ENCODE measurements around the gene OAS1. TPM values are rescaled to one million over a fixed set of nuclear protein-coding genes. Genes with fewer than 3 reads are reported as not detected.

Gene OAS1
- total RNA-seq, 1 experiment from 2014 or later: 0.64 TPM

DNA sequence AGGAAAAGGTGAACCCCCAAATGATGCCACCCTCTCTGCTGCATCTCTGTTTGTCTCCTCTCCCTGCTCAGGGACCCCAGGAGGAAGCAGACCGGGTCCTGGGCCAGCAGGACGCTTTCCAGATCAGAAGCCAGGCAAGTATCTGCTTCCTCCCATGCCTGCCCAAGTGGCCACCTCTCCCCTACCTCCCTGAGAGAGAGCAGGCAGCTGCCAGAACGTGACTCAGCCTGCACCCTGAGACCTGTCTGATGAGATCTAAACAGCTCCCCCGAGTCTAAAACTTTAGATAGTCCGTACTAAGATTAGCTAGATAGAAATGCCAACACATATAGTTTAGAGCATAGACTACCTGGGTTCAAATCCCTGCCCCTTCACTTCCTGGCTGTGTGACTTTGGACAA lies 31.2 kb upstream of the OAS1 start:
- no peak for DNase-seq (ENCODE audit: low read depth, low spot score)
- no TSS peak for BruUV-seq (replicated peaks)
- H3K27ac ChIP-seq (ENCODE audit: low read depth, low read length): no peak overlapping the region
- TF ChIP-seq, protein P1, sequence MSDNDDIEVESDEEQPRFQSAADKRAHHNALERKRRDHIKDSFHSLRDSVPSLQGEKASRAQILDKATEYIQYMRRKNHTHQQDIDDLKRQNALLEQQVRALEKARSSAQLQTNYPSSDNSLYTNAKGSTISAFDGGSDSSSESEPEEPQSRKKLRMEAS (IDR thresholded peaks at IDR 0.05): no peak
- no peak for TF ChIP-seq REST (IDR thresholded peaks at IDR 0.05; ENCODE audit: low read depth)
- TF ChIP-seq SIN3A (IDR thresholded peaks at IDR 0.05; ENCODE audit: low read depth): no peak
- TF ChIP-seq CBX3 (IDR thresholded peaks at IDR 0.05; ENCODE audit: low read depth): no peak
- TF ChIP-seq ZFX (IDR thresholded peaks at IDR 0.05): no peak
- no peak for TF ChIP-seq JUND (IDR thresholded peaks at IDR 0.05)
- no peaks in the 10 kb centered on the region for H3K36me3 ChIP-seq (ENCODE audit: control insufficient read depth in 1 of 2, insufficient read depth in 2 of 2, low read length in 2 of 2)
- ATAC-seq: no peak
- ChIA-PET CTCF (no interaction called here), RAD21 (ENCODE audit: low non-redundant PET in 1 of 2, low total read pairs in 2 of 2, uncharacterized antibody in 2 of 2, unreplicated experiment in 2 of 2) (no interaction called here), POLR2A (no interaction called here)
- H3K9me3 ChIP-seq (ENCODE audit: control insufficient read depth in 1 of 2, insufficient read depth in 1 of 2, low read depth in 1 of 2, low read length in 2 of 2): no peaks in the 10 kb centered on the region
- H2AFZ ChIP-seq (ENCODE audit: low read depth, low read length, poor library complexity, severe bottlenecking): no peak overlapping the region
- peaks cover 95% of the 10 kb centered on the region for H3K27me3 ChIP-seq (ENCODE audit: insufficient read depth, low read length)
- intact Hi-C loops (cut with micrococcal nuclease): no loop called here
- no peaks in the 10 kb centered on the region for H4K20me1 ChIP-seq (ENCODE audit: insufficient read depth)
- no peaks in the 10 kb centered on the region for H3K79me2 ChIP-seq (ENCODE audit: insufficient read depth, low read length)
- no peak overlapping the region for H3K9ac ChIP-seq (ENCODE audit: low read length)
- no peak overlapping the region for H3K4me3 ChIP-seq (replicated peaks in 1 of 2; ENCODE audit: low read depth in 1 of 2, low read length in 2 of 2)
- no peak overlapping the region for H3K4me2 ChIP-seq (ENCODE audit: low read length)
- no peaks in the 10 kb centered on the region for H3K9me2 ChIP-seq (ENCODE audit: insufficient read depth)
- H3K4me1 ChIP-seq (ENCODE audit: control insufficient read depth in 1 of 2, insufficient read depth in 2 of 2, low read length in 2 of 2): no peaks in the 10 kb centered on the region

- H3K4me1 ChIP-seq (ENCODE audit: control insufficient read depth in 1 of 2, insufficient read depth in 2 of 2, low read length in 2 of 2): no peaks in the 10 kb centered on the region
- no peaks in the 10 kb centered on the region for H4K20me1 ChIP-seq (ENCODE audit: insufficient read depth)
- no peaks in the 10 kb centered on the region for H3K36me3 ChIP-seq (ENCODE audit: control insufficient read depth in 1 of 2, insufficient read depth in 2 of 2, low read length in 2 of 2)
- no peak overlapping the region for H3K4me3 ChIP-seq (replicated peaks in 1 of 2; ENCODE audit: low read depth in 1 of 2, low read length in 2 of 2)
- ChIA-PET POLR2A (no interaction called here), RAD21 (ENCODE audit: low non-redundant PET in 1 of 2, low total read pairs in 2 of 2, uncharacterized antibody in 2 of 2, unreplicated experiment in 2 of 2) (no interaction called here), CTCF (no interaction called here)
- TF ChIP-seq ELF1 (IDR thresholded peaks at IDR 0.05; ENCODE audit: borderline replicate concordance, low read depth): no peak
- no peak for TF ChIP-seq ATF3 (IDR thresholded peaks at IDR 0.05)
- TF ChIP-seq CEBPB (IDR thresholded peaks at IDR 0.05; ENCODE audit: low read depth): no peak
- no peak for TF ChIP-seq ZBTB33 (IDR thresholded peaks at IDR 0.05; ENCODE audit: extremely low read depth, insufficient replicate concordance, low read length)
- TF ChIP-seq SIN3A (IDR thresholded peaks at IDR 0.05; ENCODE audit: low read depth): no peak
- intact Hi-C loops (cut with micrococcal nuclease): no loop called here
- no peaks in the 10 kb centered on the region for H3K9me3 ChIP-seq (ENCODE audit: control insufficient read depth in 1 of 2, insufficient read depth in 1 of 2, low read depth in 1 of 2, low read length in 2 of 2)
- no peak for ATAC-seq
- H3K79me2 ChIP-seq (ENCODE audit: insufficient read depth, low read length): no peaks in the 10 kb centered on the region
- no peak overlapping the region for H3K9ac ChIP-seq (ENCODE audit: low read length)
- no TSS peak for BruUV-seq (replicated peaks)
- peaks cover 96% of the 10 kb centered on the region for H3K27me3 ChIP-seq (ENCODE audit: insufficient read depth, low read length)
- DNase-seq (ENCODE audit: low read depth, low spot score): no peak
- no peak overlapping the region for H3K4me2 ChIP-seq (ENCODE audit: low read length)
- H2AFZ ChIP-seq (ENCODE audit: low read depth, low read length, poor library complexity, severe bottlenecking): no peak overlapping the region
- H3K9me2 ChIP-seq (ENCODE audit: insufficient read depth): no peaks in the 10 kb centered on the region
- H3K27ac ChIP-seq (ENCODE audit: low read depth, low read length): no peak overlapping the region
Measured at GRCh38 chr12:112876506-112876905, 30.3 kb upstream of the OAS1 start.
